Astrocyte (in vitro differentiated cells and primary cell): ENCODE data around the gene GCKR.

Source experiments
- EZH2 ChIP-seq: IDR thresholded peaks from 2 replicates; pipeline ENCODE4 v1.6.1; 2012; ENCODE audit warnings: mild to moderate bottlenecking, low read length, inconsistent platforms; ENCODE audit not compliant: insufficient read depth
- TF ChIP-seq, protein P1 (sequence below): IDR thresholded peaks from 2 replicates; pipeline ENCODE4 v1.5.1; 2011; ENCODE audit warnings: low read depth, mild to moderate bottlenecking, inconsistent platforms, low read length, moderate library complexity; ENCODE audit not compliant: insufficient read depth

DNA sequence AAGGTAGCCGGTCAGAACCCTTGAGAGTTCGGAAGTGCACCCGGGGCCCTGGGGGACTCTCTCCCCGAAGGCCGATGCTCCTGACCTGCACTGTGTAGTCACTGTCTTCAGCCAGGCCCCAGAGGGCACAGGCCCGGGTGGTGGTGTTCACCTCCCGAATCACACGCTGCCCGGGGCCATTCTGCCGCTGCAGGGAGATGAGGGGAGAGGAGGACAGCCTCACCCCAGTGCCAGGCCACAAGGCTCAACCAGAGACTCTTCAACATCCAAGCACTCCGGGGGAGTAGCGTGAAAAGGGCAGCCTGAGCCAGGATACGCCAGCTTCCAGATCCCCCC is 2.7 kb upstream of the GCKR start:
- TF ChIP-seq, protein P1, sequence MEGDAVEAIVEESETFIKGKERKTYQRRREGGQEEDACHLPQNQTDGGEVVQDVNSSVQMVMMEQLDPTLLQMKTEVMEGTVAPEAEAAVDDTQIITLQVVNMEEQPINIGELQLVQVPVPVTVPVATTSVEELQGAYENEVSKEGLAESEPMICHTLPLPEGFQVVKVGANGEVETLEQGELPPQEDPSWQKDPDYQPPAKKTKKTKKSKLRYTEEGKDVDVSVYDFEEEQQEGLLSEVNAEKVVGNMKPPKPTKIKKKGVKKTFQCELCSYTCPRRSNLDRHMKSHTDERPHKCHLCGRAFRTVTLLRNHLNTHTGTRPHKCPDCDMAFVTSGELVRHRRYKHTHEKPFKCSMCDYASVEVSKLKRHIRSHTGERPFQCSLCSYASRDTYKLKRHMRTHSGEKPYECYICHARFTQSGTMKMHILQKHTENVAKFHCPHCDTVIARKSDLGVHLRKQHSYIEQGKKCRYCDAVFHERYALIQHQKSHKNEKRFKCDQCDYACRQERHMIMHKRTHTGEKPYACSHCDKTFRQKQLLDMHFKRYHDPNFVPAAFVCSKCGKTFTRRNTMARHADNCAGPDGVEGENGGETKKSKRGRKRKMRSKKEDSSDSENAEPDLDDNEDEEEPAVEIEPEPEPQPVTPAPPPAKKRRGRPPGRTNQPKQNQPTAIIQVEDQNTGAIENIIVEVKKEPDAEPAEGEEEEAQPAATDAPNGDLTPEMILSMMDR = no peak
- TF ChIP-seq EZH2 = no peak
